ENCODE measurements around the gene HHAT. TPM values are rescaled to one million over a fixed set of nuclear protein-coding genes. Genes with fewer than 3 reads are reported as not detected.
"Not testable (repeated sequence)": the region's sequence is repeated elsewhere in the genome, so short reads cannot be mapped to it uniquely, and the experiment has no call there.

HHAT gene
- total RNA-seq, 4 donors from 2014 or later = 4.8 to 5.9 (median 5.3) TPM

- H3K27ac ChIP-seq = no peak overlapping the region
- H3K9me3 ChIP-seq = no peaks in the 10 kb centered on the region
- H3K4me3 ChIP-seq = no peak overlapping the region
- H3K4me1 ChIP-seq = no peaks in the 10 kb centered on the region
- no peak for DNase-seq (ENCODE audit: low spot score in 2 of 2)
- peaks cover 0 to 38% (median 0%) of the 10 kb centered on the region in 3 donors for H3K36me3 ChIP-seq
- no peak for TF ChIP-seq POLR2A (IDR thresholded peaks at IDR 0.05)
- no peak for TF ChIP-seq CTCF (IDR thresholded peaks at IDR 0.05)
- no peak for TF ChIP-seq EP300 (IDR thresholded peaks at IDR 0.05)
- H3K27me3 ChIP-seq = no peaks in the 10 kb centered on the region
- 67 to 73% methylated on average over 3 of the region's 3 CpGs for WGBS, 2 donors
Observed at GRCh38 chr1:210351496-210351895, 22.8 kb downstream of the HHAT start.

GRCh38 chr1:210352575-210352974 is 23.9 kb downstream of the HHAT start:
- 85 to 88% methylated on average over 4 of the region's 4 CpGs for WGBS, 2 donors
- H3K27ac ChIP-seq = no peak overlapping the region
- TF ChIP-seq POLR2A (IDR thresholded peaks at IDR 0.05) = no peak
- no peak for TF ChIP-seq CTCF (IDR thresholded peaks at IDR 0.05)
- TF ChIP-seq EP300 (IDR thresholded peaks at IDR 0.05) = no peak
- H3K4me1 ChIP-seq = no peaks in the 10 kb centered on the region
- peaks cover 0 to 38% (median 0%) of the 10 kb centered on the region in 3 donors for H3K36me3 ChIP-seq
- DNase-seq (ENCODE audit: low spot score in 2 of 2) = no peak
- H3K9me3 ChIP-seq = no peaks in the 10 kb centered on the region
- H3K27me3 ChIP-seq = no peaks in the 10 kb centered on the region
- H3K4me3 ChIP-seq = no peak overlapping the region

- H3K27me3 ChIP-seq, H3K4me1 ChIP-seq: not testable (repeated sequence)
- WGBS, 2 donors = 95 to 99% methylated on average over 3 of the region's 3 CpGs
Observed at GRCh38 chr1:210354305-210354704, 25.6 kb downstream of the HHAT start.

GRCh38 chr1:210358626-210359025 is 29.9 kb downstream of the HHAT start:
- Histone ChIP-seq H3K36me3 (no peaks in the 10 kb centered on the region), H3K27me3 (no peaks in the 10 kb centered on the region), H3K27ac (no peak overlapping the region), H3K4me1 (peaks cover 0 to 35% (median 17%) of the 10 kb centered on the region in 4 donors), H3K4me3 (no peak overlapping the region), H3K9me3 (no peaks in the 10 kb centered on the region)
- WGBS, 2 donors = 31 to 33% methylated on average over 3 of the region's 3 CpGs
- DNase-seq (ENCODE audit: low spot score in 2 of 2) = no peak
- no peak for TF ChIP-seq EP300 (IDR thresholded peaks at IDR 0.05)
- no peak for TF ChIP-seq POLR2A (IDR thresholded peaks at IDR 0.05)
- no peak for TF ChIP-seq CTCF (IDR thresholded peaks at IDR 0.05)

More at GRCh38 chr1:210354305-210354704, 25.6 kb downstream of the HHAT start:
- not testable (repeated sequence) for H3K4me3 ChIP-seq; H3K9me3 ChIP-seq; DNase-seq (ENCODE audit: low spot score in 2 of 2); H3K27ac ChIP-seq
- peaks cover 0 to 32% (median 0%) of the 10 kb centered on the region in 3 donors for H3K36me3 ChIP-seq

GRCh38 chr1:210359255-210359654 is 30.6 kb downstream of the HHAT start:
- no peak for TF ChIP-seq CTCF (IDR thresholded peaks at IDR 0.05)
- Histone ChIP-seq H3K4me1 (peaks cover 0 to 41% (median 24%) of the 10 kb centered on the region in 4 donors), H3K27ac (no peak overlapping the region), H3K4me3 (no peak overlapping the region), H3K27me3 (no peaks in the 10 kb centered on the region), H3K9me3 (no peaks in the 10 kb centered on the region), H3K36me3 (no peaks in the 10 kb centered on the region)
- no peak for DNase-seq (ENCODE audit: low spot score in 2 of 2)
- WGBS, 2 donors = 88 to 90% methylated on average over 3 of the region's 3 CpGs
